Measurements from ENCODE around the gene ZNF665.

DNA sequence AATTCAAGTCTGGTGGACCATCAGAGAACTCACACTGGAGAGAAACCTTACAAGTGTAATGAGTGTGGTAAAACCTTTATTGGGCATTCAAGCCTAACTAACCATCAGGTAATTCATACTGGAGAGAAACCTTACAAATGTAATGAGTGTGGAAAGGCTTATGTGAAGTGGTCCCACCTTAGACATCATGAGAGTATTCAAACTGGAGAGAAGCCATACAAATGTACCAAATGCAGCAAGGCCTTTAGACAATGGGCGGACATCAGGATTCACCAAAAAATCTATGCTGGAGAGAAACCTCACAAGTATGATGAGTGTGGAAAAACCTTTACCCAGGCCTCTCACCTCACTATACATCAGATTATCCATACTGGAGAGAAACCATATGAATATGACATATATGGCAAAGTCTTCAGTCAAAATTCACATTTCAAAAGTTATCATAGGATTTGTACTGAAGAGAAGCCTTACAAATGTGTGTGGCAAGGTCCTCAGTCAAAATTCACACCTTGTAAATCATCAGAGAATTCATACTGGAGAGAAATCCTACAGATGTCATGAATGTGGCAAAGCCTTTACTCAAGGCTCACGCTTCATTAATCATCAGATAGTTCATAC is 19.7 kb upstream of the ZNF665 start:
- TF ChIP-seq, protein P1, sequence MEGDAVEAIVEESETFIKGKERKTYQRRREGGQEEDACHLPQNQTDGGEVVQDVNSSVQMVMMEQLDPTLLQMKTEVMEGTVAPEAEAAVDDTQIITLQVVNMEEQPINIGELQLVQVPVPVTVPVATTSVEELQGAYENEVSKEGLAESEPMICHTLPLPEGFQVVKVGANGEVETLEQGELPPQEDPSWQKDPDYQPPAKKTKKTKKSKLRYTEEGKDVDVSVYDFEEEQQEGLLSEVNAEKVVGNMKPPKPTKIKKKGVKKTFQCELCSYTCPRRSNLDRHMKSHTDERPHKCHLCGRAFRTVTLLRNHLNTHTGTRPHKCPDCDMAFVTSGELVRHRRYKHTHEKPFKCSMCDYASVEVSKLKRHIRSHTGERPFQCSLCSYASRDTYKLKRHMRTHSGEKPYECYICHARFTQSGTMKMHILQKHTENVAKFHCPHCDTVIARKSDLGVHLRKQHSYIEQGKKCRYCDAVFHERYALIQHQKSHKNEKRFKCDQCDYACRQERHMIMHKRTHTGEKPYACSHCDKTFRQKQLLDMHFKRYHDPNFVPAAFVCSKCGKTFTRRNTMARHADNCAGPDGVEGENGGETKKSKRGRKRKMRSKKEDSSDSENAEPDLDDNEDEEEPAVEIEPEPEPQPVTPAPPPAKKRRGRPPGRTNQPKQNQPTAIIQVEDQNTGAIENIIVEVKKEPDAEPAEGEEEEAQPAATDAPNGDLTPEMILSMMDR (conservative IDR thresholded peaks at IDR 0.05; ENCODE audit: low read depth, low read length): no peak
- TF ChIP-seq EZH2 (IDR thresholded peaks at IDR 0.05; ENCODE audit: low read length, unreplicated experiment): no peak
- no peak for TF ChIP-seq EZH2phosphoT487 (IDR thresholded peaks at IDR 0.05; ENCODE audit: borderline replicate concordance, low read length)
